ENCODE measurements around the gene PSME2. TPM values are rescaled to one million over a fixed set of nuclear protein-coding genes. Genes with fewer than 3 reads are reported as not detected.
A peak's percentile ranks its signal among the peaks of the same experiment; 100 is the strongest.

Gene PSME2
- total and polyA plus RNA-seq, 2 of the 13 experiments (the other 11 are each of a cell fraction or from before 2014, with no cell fraction given): 332 to 716 TPM

DNA sequence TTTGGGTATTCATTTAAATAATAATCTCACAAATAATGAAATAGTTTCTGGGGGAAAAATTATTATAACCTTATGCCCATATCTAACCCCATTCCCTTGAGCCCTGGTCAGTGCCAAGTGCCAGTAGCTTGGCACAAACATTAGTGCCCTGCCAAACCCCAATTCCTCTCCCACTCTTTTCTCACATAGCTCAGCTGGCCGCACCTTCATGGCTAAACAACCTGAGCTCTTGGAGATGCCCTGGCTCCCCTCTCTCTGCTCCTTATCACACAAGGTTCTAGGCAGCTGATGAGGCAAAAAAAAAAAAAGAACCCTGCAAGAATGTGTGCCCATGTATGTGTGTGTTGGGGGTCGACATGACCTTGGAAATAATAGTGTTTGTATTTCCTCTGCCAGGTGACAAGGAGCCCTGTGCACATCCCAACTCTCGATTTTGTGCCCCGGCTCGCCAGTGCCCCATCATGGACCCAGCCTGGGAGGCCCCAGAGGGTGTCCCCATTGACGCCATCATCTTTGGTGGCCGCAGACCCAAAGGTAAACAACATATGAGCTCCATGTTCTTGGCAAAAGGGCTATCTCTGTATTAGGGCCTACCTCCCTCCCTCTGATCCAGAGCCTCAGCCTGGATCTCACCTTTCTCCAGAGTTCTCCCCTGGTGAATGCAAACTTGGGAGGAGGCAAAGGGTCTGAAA, 43.9 kb downstream of the PSME2 start (continued):
- no peak for TF ChIP-seq CEBPZ (IDR thresholded peaks at IDR 0.05; ENCODE audit: low read length)
- peak; percentile 49; the same call in 1 of the 2 replicates for TF ChIP-seq EED (CRISPR knock-in tag; IDR thresholded peaks at IDR 0.05)
- TF ChIP-seq, protein P1, sequence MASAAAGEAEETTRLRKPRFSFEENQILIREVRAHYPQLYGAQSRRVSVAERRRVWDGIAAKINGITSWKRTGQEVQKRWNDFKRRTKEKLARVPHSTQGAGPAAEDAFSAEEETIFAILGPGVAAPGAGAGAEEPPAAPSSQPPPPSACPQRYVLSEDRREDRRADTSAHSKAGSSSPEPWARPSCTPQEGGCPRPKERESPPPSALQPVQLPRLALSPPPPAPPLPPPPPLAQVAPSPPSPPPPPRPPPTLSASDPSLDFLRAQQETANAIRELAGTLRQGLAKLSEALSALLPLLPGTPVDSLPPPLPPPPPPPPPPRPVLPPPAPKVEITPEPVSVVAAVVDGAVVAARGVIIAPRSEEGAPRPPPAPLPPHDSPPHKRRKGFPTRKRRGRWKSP (CRISPR knock-in tag; IDR thresholded peaks at IDR 0.05): no peak
- TF ChIP-seq PHF21A (CRISPR knock-in tag; IDR thresholded peaks at IDR 0.05): no peak
- no peak for TF ChIP-seq ZNF235 (CRISPR knock-in tag; IDR thresholded peaks at IDR 0.05; ENCODE audit: borderline replicate concordance)
- TF ChIP-seq CENPBD1 (CRISPR knock-in tag; IDR thresholded peaks at IDR 0.05; ENCODE audit: borderline replicate concordance, low read depth): no peak
- no peak for TF ChIP-seq MZF1 (CRISPR knock-in tag; IDR thresholded peaks at IDR 0.05; ENCODE audit: borderline replicate concordance)
- TF ChIP-seq JARID2 (CRISPR knock-in tag; IDR thresholded peaks at IDR 0.05; ENCODE audit: insufficient replicate concordance): no peak
- no peak for TF ChIP-seq IRF2 (CRISPR knock-in tag; IDR thresholded peaks at IDR 0.05)
- no peak for TF ChIP-seq RORA (CRISPR knock-in tag; IDR thresholded peaks at IDR 0.05)
- no peak for TF ChIP-seq THYN1 (CRISPR knock-in tag; IDR thresholded peaks at IDR 0.05; ENCODE audit: borderline replicate concordance, low read depth)
- TF ChIP-seq ZNF510 (CRISPR knock-in tag; IDR thresholded peaks at IDR 0.05; ENCODE audit: low read depth): no peak
- no peak for TF ChIP-seq SP1 (IDR thresholded peaks at IDR 0.05)
- TF ChIP-seq SP1 (CRISPR knock-in tag; IDR thresholded peaks at IDR 0.05): no peak
- no peak for TF ChIP-seq ZNF30 (CRISPR knock-in tag; IDR thresholded peaks at IDR 0.05)
- TF ChIP-seq, protein P2, sequence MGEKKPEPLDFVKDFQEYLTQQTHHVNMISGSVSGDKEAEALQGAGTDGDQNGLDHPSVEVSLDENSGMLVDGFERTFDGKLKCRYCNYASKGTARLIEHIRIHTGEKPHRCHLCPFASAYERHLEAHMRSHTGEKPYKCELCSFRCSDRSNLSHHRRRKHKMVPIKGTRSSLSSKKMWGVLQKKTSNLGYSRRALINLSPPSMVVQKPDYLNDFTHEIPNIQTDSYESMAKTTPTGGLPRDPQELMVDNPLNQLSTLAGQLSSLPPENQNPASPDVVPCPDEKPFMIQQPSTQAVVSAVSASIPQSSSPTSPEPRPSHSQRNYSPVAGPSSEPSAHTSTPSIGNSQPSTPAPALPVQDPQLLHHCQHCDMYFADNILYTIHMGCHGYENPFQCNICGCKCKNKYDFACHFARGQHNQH (CRISPR knock-in tag; IDR thresholded peaks at IDR 0.05): no peak
- TF ChIP-seq TCF7 (IDR thresholded peaks at IDR 0.05; ENCODE audit: low read depth): no peak
- TF ChIP-seq ZBTB3 (CRISPR knock-in tag; IDR thresholded peaks at IDR 0.05; ENCODE audit: borderline replicate concordance, low read depth): no peak
- no peak for TF ChIP-seq GPN1 (CRISPR knock-in tag; IDR thresholded peaks at IDR 0.05; ENCODE audit: borderline replicate concordance)
- peak; percentile 36 for TF ChIP-seq CCAR2 (optimal IDR thresholded peaks at IDR 0.05; ENCODE audit: low read depth, low read length)
- TF ChIP-seq ZSCAN20 (CRISPR knock-in tag; IDR thresholded peaks at IDR 0.05; ENCODE audit: borderline replicate concordance): no peak
- no peak for TF ChIP-seq NFKB2 (CRISPR knock-in tag; IDR thresholded peaks at IDR 0.05; ENCODE audit: borderline replicate concordance)
- TF ChIP-seq ISX (CRISPR knock-in tag; conservative IDR thresholded peaks at IDR 0.05): no peak
- TF ChIP-seq REPIN1 (CRISPR knock-in tag; IDR thresholded peaks at IDR 0.05; ENCODE audit: borderline replicate concordance, low read depth): peak; percentile 1; the same call in 1 of the 2 replicates
- no peak for TF ChIP-seq POLR2A (IDR thresholded peaks at IDR 0.05; ENCODE audit: insufficient read depth in 1 of 2, low read depth in 2 of 2, low read length in 2 of 2)
- TF ChIP-seq CCDC6 (CRISPR knock-in tag; IDR thresholded peaks at IDR 0.05): no peak
- TF ChIP-seq RFX1 (IDR thresholded peaks at IDR 0.05): no peak
